Activated CD4-positive, alpha-beta T cell treated with anti-CD3 and anti-CD28 coated beads, Interleukin-2, amount 50 U/mL, for 16 hours (primary cell): Measurements from ENCODE around the gene CSNK2B.
A peak's percentile ranks its signal among the peaks of the same experiment; 100 is the strongest.

ENCODE experiments used
- DNase-seq: peaks from one replicate; pipeline ENCODE4 v3.0.0-alpha.2; 2020

The CSNK2B gene

DNA sequence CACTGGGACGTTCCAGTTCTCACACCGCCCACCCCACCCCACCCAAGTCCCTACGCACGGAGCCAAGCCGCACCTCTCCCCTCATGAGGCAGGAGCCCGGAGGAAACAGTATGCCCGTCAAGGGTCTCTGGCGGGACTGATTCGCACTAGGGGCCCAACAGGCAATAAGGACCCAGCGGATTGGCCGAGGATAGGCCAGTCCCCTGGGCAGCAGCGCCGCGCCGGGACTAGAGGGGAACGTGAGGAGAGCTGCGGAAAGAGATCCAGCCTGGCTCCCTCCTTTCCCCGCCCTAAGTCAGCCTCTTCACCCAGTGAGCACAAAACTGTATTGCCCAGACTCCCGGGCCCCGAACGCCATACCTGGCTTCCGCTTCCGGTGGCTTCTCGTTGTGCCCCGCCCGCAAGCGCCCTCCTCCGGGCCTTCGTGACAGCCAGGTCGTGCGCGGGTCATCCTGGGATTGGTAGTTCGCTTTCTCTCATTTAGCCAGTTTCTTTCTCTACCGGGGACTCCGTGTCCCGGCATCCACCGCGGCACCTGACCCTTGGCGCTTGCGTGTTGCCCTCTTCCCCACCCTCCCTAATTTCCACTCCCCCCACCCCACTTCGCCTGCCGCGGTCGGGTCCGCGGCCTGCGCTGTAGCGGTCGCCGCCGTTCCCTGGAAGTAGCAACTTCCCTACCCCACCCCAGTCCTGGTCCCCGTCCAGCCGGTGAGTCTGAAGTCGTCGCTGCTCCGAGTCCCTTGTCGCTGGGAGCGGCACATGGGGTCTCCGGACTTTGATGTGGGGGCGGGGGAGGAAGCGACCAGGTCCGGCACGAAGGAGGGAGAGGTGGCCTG is at the start of gene CSNK2B:
Gene CSNK2B (plus strand): TSS at position 580 of the 836 bp plus-strand sequence. CDS start 752 bp downstream, outside the sequence.
- peak; percentile 99 for DNase-seq

DNA sequence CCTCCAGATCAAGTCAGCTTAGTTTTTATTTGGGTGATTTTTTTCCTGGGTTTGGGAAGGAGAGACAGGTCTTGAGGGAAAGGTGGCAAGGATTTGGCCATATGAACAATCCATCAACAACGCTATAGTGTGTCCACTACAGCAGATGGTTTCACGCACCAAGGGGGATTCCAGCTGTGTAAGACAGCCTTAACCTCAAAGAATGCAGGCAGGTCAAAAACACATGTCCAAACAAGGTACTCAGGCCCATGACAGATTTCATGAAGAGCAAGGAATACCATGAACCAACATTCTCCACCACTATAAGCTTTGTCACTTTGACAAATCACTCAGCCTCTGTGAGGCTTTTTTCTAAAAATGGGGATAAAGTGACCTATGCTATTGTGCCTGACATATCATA is 48.9 kb upstream of the CSNK2B start:
- DNase-seq = no peak

DNA sequence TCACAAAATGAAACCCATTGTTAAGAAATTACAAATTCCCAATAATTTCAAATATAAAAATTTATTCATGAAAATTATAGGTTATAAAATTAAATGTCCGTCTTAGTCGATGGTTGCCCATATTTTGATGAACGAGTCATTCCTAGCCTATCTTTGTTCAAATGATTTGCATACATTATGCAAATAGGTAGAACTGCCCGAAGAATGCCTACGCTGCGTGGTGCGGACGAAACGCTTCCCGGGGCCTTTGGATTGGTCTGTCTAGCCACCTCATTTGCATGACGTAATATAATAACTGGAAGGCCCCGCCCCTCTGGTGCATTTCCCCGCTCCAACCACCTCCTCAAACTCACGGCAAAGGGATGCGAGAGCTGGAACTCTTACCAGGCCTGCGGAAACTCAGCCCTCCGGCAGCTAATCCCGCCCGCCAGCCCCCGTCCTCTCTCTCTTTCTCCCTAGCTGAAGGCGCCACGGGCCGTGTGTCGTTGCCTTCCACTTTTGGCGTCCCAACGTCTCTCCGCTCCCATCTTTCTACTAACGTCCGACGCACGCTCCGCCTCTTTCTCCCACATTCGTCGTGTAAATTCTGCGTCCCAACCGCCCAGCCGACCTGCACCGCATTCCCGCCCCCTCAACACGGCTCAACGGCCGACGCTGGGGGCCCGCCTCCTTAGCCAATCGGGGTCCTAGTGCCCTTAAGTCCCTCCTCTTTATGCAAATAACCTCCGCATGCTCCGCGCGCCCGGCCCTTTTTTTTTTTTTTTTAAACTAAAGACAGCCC is 45.9 kb upstream of the CSNK2B start:
- DNase-seq = peak; percentile 99

DNA sequence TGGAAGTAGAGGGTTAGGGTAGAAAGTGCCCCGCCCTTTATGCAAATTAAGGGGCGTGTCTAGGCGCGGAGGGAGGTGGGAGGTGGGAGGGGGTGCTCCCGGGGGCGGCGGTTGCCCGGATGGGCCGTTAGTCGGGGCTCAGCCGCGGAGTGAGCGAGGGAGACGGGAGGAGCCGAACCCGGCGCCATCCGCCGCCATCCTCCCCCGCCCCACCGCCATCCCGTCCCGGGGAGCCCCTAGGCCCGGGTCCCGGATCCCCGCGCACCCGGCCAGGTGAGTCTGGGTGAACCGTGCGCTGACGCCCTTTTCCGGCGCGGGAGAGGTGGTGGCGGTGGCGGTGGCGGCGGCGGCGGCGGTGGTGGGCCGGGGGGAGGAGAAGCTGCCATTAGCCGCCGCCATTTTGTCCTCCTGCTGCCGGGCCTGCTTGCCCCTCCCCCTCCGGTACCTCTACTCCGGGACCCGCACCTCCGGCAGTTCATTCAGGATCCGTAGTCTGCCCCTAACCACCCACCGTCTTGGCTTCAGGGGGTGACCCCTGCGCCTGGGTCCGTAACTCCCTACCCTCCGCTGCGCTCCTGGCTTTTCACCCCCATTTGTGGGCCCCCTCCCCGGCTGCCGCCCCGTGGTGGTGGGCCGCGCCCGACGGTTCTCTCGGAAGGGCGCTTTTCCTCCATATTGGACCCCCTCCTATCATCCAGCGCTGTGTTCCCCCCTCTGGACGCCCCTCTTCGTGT is 45.1 kb upstream of the CSNK2B start, which contains the start of gene PRRC2A:
Gene PRRC2A (plus strand): TSS at position 130 of the 734 bp plus-strand sequence. CDS start 2,075 bp downstream, outside the sequence.
- peak; percentile 80 for DNase-seq

DNA sequence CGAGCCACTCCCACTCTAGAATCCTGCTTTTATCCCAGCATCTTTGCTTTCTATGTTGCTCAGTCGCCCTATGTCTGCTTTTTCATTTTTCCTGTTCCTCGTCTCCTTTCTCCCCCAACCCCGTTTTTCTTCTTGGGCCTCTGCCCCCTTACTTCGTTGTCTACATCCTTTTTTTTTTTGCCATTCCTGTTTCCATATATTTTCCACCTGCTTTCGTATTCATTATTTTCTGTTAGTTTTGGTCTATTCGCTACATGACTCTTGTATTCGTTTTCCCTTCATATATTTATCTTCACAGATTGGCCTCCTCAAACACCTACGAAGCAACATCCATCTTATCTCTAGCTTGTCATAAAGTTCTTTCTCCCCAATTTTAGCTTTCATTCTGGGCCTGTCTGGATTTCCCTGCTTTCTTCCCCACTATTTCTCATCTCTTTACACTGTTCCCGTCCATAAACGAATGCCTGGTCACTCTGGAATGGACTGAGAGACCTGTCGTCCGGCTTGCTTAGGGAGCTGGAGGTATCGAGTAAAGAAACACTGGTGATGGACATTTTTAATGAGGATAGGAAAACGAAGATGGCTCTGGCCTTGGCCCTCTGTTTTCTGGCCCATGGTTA is 44.5 kb upstream of the CSNK2B start:
- no peak for DNase-seq

DNA sequence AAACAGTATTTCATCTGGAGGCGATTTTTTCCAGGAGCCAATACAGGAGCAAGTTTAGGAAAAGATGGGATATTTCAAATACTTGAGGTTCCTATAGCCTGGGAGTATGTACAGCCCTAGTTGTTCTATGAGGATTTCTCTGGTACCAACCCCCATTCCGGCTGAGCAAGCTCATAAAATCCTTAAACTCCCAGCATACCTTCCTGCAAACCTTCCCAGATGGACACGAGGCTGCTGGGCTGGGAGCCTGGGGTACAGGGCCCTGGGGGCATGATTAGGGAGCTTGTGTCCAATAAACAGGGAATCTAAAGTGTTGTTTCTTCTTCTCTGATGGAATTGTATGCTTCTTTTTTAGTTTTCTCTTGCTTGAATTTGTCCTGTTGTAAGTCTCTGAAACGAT is 43.9 kb upstream of the CSNK2B start:
- no peak for DNase-seq

DNA sequence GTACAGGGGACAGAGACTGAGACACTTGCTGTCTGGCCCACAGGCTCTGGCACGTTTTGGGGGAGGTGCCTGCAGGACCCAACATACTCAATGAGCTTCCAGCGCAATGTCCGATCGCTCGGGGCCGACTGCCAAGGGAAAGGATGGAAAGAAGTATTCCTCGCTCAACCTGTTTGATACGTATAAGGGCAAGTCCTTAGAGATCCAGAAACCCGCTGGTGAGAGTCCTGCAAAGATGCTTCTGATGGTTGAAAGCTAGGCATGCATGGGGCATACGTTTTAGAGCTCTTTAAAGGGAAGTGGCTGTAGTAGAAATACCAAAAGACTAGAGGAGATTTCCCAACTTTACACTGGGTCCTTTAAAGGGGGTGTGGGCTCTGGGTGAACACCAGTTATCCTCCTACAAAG is 43.2 kb upstream of the CSNK2B start:
- DNase-seq = no peak

DNA sequence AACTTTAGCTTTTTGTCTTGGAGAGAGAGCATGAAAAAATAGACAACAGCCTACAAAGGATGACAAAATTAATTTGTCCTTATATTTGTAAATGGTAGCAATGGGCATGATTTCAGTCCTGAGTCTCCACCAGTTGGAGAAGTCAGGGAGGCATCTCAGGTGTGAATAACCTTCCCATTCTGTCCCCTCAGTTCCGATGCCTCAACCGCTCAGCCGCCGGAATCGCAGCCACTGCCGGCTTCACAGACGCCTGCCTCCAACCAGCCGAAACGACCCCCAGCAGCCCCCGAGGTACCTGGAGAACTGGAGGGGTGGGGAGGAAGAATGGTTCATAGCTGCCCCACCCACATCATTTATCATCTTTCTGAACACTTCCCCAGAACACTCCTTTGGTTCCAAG is 41.8 kb upstream of the CSNK2B start:
- DNase-seq = no peak

DNA sequence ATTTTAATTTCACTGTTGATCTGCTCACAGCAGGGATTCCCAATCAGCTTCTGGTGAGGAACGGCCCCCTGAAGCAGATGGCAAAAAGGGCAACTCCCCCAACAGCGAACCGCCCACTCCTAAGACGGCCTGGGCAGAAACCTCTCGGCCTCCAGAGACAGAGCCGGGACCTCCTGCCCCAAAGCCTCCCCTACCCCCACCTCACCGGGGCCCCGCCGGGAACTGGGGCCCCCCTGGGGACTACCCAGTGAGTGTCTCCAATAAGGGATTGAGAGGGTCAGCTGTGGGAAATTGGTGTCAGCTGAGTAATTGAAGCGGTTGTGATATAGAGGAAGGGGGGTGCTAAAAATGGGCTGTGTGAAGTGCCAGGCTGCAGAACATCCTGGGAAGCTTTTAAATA is 38.9 kb upstream of the CSNK2B start:
- no peak for DNase-seq

DNA sequence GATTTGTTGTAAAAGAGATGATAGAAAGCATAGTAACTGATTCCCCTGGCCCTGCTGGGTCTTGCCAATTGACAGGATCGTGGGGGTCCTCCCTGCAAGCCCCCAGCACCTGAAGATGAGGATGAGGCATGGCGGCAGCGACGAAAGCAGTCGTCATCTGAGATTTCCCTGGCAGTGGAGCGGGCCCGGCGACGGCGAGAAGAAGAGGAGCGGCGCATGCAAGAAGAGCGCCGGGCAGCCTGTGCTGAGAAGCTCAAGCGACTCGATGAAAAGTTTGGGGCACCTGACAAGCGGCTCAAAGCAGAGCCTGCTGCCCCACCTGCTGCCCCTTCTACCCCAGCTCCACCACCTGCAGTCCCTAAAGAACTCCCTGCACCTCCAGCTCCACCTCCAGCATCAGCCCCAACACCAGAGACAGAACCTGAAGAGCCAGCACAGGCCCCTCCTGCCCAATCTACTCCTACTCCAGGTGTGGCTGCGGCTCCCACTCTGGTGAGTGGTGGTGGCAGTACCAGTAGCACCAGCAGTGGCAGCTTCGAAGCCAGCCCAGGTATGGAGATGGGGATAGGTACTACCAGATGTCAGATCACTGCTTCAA is 38.1 kb upstream of the CSNK2B start:
- no peak for DNase-seq

DNA sequence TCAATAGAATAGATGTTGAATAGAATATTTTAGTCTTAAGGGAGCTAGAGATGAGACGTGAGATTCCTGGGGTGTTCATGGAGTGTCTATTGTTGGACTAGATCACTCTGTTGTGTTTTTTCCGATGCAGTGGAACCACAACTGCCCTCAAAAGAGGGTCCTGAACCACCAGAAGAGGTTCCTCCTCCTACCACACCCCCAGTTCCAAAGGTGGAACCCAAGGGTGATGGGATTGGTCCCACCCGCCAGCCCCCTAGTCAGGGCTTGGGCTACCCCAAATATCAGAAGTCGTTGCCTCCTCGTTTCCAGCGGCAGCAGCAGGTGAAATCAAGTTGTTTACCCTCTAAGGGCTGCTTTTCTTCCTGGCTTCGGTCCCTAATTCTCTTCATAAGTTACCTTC is 36.9 kb upstream of the CSNK2B start:
- DNase-seq = no peak

DNA sequence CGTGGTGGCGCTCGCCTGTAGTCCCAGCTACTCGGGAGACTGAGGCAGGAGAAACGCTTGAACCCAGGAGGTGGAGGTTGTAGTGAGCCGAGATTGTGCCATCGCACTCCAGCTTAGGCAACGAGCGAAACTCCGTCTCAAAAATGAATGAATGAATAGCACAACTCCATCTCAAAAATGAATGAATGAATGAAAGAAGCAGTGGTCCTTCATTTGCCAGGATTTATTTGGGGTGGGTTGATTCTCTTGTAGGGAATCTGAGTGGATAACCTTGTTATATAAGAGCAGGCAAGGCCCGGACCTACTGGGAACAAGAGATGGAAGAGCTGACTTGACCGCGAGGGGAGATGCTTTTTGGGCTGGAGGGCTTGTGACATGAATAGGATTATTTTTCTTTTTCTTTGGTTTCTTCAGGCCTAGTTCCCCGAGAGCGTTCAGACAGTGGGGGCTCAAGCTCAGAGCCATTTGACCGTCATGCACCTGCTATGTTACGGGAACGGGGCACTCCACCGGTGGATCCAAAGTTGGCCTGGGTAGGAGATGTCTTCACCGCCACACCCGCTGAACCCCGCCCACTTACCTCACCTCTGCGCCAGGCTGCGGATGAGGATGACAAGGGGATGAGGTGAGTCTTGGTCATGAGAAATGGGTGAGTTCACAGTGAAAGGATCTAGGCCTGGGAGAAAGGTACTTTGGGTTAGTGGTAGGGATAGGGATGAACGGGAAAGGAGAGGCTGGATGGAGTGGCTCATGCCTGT is 35.5 kb upstream of the CSNK2B start:
- DNase-seq = no peak

DNA sequence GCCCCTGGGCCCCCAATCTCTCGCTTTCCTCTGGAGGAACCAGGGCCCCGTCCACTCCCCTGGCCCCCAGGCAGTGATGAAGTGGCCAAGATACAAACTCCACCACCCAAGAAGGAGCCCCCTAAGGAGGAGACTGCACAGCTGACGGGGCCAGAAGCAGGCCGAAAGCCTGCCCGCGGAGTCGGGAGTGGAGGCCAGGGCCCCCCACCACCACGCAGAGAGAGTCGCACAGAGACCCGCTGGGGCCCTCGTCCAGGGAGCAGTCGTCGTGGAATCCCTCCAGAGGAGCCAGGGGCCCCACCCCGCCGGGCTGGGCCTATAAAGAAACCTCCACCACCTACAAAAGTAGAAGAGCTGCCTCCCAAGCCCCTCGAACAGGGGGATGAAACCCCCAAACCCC is 34.7 kb upstream of the CSNK2B start:
- no peak for DNase-seq

DNA sequence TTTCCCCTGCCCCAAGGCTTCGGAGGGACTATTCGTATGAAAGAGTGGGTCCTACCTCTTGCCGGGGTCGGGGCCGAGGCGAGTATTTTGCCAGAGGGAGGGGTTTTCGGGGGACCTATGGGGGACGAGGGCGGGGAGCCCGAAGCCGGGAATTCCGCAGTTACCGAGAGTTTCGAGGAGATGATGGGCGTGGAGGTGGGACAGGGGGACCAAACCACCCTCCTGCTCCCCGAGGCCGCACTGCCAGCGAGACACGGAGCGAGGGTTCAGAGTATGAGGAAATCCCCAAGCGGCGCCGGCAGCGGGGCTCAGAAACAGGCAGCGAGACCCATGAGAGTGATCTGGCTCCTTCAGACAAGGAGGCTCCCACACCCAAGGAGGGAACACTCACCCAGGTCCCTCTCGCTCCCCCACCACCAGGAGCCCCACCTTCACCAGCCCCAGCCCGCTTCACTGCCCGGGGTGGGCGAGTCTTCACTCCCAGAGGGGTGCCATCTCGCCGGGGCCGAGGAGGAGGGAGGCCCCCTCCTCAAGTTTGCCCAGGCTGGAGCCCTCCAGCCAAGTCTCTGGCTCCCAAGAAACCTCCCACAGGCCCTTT is 34.1 kb upstream of the CSNK2B start:
- no peak for DNase-seq

DNA sequence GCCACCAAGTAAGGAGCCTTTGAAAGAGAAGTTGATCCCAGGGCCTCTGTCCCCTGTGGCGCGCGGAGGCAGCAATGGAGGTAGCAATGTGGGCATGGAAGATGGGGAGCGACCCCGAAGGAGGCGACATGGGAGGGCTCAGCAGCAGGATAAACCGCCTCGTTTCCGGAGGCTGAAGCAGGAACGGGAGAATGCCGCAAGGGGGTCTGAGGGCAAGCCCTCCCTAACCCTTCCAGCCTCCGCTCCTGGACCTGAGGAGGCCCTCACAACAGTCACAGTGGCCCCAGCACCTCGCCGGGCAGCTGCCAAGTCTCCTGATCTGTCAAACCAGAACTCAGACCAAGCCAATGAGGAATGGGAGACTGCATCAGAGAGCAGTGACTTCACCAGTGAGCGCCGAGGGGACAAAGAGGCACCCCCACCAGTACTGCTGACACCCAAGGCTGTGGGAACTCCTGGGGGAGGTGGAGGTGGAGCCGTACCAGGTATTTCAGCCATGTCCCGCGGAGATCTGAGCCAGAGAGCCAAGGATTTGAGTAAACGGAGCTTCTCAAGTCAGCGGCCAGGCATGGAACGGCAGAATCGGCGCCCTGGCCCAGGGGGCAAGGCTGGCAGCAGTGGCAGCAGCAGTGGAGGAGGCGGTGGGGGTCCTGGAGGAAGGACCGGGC is 33.5 kb upstream of the CSNK2B start:
- no peak for DNase-seq

DNA sequence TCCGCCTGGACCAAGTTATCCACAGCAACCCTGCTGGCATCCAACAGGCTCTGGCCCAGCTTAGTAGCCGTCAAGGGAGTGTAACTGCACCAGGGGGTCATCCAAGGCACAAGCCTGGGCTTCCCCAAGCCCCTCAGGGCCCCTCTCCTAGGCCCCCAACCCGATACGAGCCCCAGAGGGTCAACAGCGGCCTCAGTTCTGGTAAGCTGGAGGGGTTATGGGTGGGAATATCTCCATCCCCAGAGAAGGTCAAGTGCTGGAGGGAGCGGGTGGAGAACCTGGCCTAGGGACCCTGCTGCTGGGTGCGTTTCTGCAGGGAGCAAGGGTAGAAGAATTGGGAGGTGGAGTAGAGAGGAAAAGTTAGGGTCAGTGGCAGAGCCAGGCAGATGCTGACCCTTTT is 32.4 kb upstream of the CSNK2B start:
- no peak for DNase-seq

DNA sequence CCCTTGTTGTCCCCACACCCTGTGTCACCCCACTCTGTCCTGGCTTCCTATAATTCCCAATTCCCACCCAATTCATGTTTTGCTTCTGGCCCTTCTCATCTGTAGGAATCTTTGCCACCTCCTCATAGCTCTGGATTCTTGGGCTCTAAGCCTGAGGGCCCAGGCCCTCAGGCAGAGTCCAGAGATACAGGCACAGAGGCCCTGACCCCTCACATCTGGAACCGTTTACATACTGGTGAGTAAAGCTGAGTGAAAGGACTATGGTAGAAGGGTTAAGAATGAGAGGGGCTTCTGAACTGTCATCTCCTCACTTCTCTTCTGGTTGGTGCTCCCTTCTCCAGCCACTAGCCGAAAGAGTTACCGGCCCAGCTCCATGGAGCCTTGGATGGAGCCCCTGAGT is 31.7 kb upstream of the CSNK2B start:
- DNase-seq = no peak

DNA sequence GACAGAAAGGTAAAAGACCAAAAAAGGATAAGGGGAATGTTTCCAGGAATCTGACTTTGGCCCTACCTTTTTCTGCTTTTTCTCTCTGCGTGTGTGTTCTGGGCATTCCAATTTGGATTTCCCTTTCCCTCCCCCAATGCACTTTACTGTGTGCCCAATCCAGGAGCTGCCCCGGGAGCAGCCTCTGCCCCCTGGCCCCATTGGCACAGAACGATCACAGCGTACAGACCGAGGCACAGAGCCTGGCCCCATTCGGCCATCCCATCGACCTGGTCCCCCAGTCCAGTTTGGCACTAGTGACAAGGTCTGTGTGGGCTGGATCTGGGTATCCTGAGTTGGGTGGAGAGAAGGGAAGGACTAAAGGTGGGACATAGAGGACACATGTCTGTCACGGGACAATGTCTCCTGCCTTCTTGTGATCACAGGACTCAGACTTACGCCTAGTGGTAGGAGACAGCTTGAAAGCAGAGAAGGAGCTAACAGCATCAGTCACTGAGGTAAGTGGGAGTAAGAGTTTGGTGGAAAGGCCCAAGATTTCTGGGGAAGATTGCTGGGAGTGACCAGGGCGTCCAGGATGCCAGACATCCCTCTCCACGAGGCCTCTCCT is 30.8 kb upstream of the CSNK2B start:
- no peak for DNase-seq

DNA sequence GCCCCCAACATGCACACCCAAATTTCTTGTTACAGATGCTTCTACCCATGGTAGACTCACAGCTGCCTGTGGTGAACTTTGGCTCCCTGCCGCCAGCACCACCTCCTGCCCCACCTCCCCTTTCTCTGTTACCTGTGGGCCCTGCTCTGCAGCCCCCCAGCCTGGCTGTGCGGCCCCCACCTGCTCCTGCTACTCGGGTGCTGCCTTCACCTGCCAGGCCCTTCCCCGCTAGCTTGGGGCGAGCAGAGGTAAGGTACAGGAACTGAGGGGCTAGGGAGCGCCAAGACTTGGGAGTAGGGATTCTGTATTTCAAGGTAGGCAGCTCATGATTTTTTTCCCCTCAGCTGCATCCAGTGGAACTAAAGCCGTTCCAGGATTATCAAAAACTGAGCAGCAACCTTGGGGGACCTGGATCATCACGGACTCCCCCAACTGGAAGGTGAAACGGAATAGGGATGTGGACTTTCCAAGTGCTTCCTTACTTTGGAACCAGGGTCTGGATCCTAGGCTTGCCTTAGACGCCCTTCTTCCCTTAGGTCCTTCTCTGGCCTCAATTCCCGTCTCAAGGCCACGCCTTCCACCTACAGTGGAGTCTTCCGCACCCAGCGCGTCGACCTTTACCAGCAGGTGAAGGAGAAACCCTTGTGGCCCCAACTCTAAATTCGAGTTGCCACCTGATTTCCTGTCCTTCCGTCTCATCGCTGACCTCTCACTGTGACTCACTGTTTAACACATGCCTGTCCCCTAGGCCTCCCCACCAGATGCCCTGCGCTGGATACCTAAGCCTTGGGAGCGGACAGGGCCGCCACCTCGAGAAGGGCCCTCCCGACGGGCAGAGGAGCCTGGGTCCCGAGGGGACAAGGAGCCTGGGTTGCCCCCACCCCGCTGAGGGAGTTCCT is 28.9 kb upstream of the CSNK2B start:
- no peak for DNase-seq
